Smooth muscle cell (in vitro differentiated cells): Measurements from ENCODE around the gene PADI4. TPM values are rescaled to one million over a fixed set of nuclear protein-coding genes. Genes with fewer than 3 reads are reported as not detected.

Source experiments
- DNase-seq: peaks from one replicate; lab custom pipeline; 2025; ENCODE audit not compliant: unreplicated experiment; lab: John Stamatoyannopoulos, UW
- H2AFZ ChIP-seq: fragments of 200-600 bp; sonication (generic); 2 replicates; pipeline ENCODE4 v1.6.0; 2016; ENCODE audit warnings: antibody characterized with exemption, low read depth, mild to moderate bottlenecking
- H3F3A ChIP-seq: fragments of 200-600 bp; sonication (generic); 2 replicates; pipeline ENCODE4 v1.6.0; 2017; ENCODE audit warnings: antibody characterized with exemption, low read depth
- H3K27ac ChIP-seq: fragments of 200-600 bp; sonication (generic); 2 replicates; pipeline ENCODE4 v1.5.1; 2016; ENCODE audit warnings: low read depth, mild to moderate bottlenecking
- H3K27me3 ChIP-seq: fragments of 200-600 bp; sonication (generic); 2 replicates; pipeline ENCODE4 v1.6.1; 2016; ENCODE audit warnings: low read depth, mild to moderate bottlenecking
- H3K36me3 ChIP-seq: fragments of 200-600 bp; sonication (generic); 2 replicates; pipeline ENCODE4 v1.5.1; 2016; ENCODE audit warnings: low read depth
- H3K4me1 ChIP-seq: fragments of 200-600 bp; sonication (generic); 2 replicates; pipeline ENCODE4 v1.5.1; 2016; ENCODE audit warnings: low read depth
- H3K4me2 ChIP-seq: fragments of 200-600 bp; sonication (generic); 2 replicates; pipeline ENCODE4 v1.6.0; 2016; ENCODE audit warnings: mild to moderate bottlenecking
- H3K4me3 ChIP-seq: fragments of 200-600 bp; sonication (generic); 2 replicates; pipeline ENCODE4 v1.5.1; 2016; ENCODE audit warnings: mild to moderate bottlenecking
- H3K79me2 ChIP-seq: fragments of 200-600 bp; sonication (generic); 2 replicates; pipeline ENCODE4 v1.6.0; 2016; ENCODE audit warnings: low read depth, mild to moderate bottlenecking
- H3K9ac ChIP-seq: fragments of 200-600 bp; sonication (generic); 2 replicates; pipeline ENCODE4 v1.6.0; 2016; ENCODE audit warnings: low read depth
- H3K9me3 ChIP-seq: fragments of 200-600 bp; sonication (generic); replicated peaks from 2 replicates; pipeline ENCODE4 v1.5.1; 2016; ENCODE audit warnings: low read depth
- H4K20me1 ChIP-seq: fragments of 200-600 bp; sonication (generic); 2 replicates; pipeline ENCODE4 v1.6.0; 2016; ENCODE audit warnings: low read depth
- CTCF ChIP-seq: fragments of 200-600 bp; sonication (generic); IDR thresholded peaks from 2 replicates; pipeline ENCODE4 v1.5.1; 2017; ENCODE audit warnings: borderline replicate concordance, mild to moderate bottlenecking, antibody characterized with exemption; ENCODE audit not compliant: insufficient read depth, poor library complexity, severe bottlenecking
- WGBS: methylation state at CpG from one replicate; pipeline ENCODE4 v1.1.7; 2016; ENCODE audit warnings: low lambda C conversion rate; 5-methylcytosine and 5-hydroxymethylcytosine counted together
- polyA plus RNA-seq: library from polyadenylated mRNA; unstranded; fragments of >200 nt; fragmentation: Nextera tagmentation; extraction: Ambion mirVana; gene quantifications from 2 replicates; pipeline ENCODE4 v1.2.1, GENCODE V29; 2016
- total RNA-seq: library from RNA; depleted of rRNA; stranded (reverse); fragments of >200 nt; gene quantifications from 2 replicates; pipeline ENCODE4 v1.2.3, GENCODE V29; 2014

The PADI4 gene
- total and polyA plus RNA-seq, 2 experiments from 2014 or later, result not detected

GRCh38 chr1:17359031-17359430, 51.0 kb downstream of the PADI4 start:
- H3K79me2 ChIP-seq, result no peaks in the 10 kb centered on the region
- H3K4me2 ChIP-seq, result no peak overlapping the region
- no peaks in the 10 kb centered on the region for H4K20me1 ChIP-seq
- H3K4me3 ChIP-seq, result no peak overlapping the region
- no peaks in the 10 kb centered on the region for H3K4me1 ChIP-seq
- no peaks in the 10 kb centered on the region for H3K9me3 ChIP-seq
- no peak overlapping the region for H3K27ac ChIP-seq
- no peaks in the 10 kb centered on the region for H3K27me3 ChIP-seq
- no peaks in the 10 kb centered on the region for H3K36me3 ChIP-seq
- no peak for DNase-seq
- no peak for TF ChIP-seq CTCF
- H3K9ac ChIP-seq, result no peak overlapping the region
- H2AFZ ChIP-seq, result no peak overlapping the region
- 83% methylated on average over 10 of the region's 11 CpGs for WGBS
- no peaks in the 10 kb centered on the region for H3F3A ChIP-seq

- 90% methylated on average over 9 of the region's 9 CpGs for WGBS
- no peaks in the 10 kb centered on the region for H3K4me1 ChIP-seq
- no peaks in the 10 kb centered on the region for H3K79me2 ChIP-seq
- H3K36me3 ChIP-seq, result no peaks in the 10 kb centered on the region
- no peak overlapping the region for H3K4me3 ChIP-seq
- no peaks in the 10 kb centered on the region for H4K20me1 ChIP-seq
- no peak for DNase-seq
- no peak overlapping the region for H3K9ac ChIP-seq
- H3K9me3 ChIP-seq, result no peaks in the 10 kb centered on the region
- TF ChIP-seq CTCF, result no peak
- no peak overlapping the region for H3K27ac ChIP-seq
- H3K4me2 ChIP-seq, result no peak overlapping the region
- H2AFZ ChIP-seq, result no peak overlapping the region
- H3F3A ChIP-seq, result no peaks in the 10 kb centered on the region
- H3K27me3 ChIP-seq, result no peaks in the 10 kb centered on the region
Observed at GRCh38 chr1:17359808-17360207, 51.8 kb downstream of the PADI4 start.

GRCh38 chr1:17360272-17360956, 52.4 kb downstream of the PADI4 start:
- DNase-seq, result no peak

More at GRCh38 chr1:17360272-17360956, 52.4 kb downstream of the PADI4 start:
- Histone ChIP-seq H4K20me1 (no peaks in the 10 kb centered on the region), H3K9ac (no peak overlapping the region), H3K79me2 (no peaks in the 10 kb centered on the region), H3K9me3 (no peaks in the 10 kb centered on the region), H3K4me2 (no peak overlapping the region), H3K36me3 (no peaks in the 10 kb centered on the region), H3F3A (no peaks in the 10 kb centered on the region), H3K27me3 (no peaks in the 10 kb centered on the region), H3K4me3 (no peak overlapping the region), H3K27ac (no peak overlapping the region), H2AFZ (no peak overlapping the region), H3K4me1 (no peaks in the 10 kb centered on the region)
- 91% methylated on average over 11 of the region's 11 CpGs for WGBS
- TF ChIP-seq CTCF, result no peak
